Stimulated activated CD8-positive, alpha-beta memory T cell treated with anti-CD3 and anti-CD28 coated beads, Interleukin-7, amount 100 ng/mL, for 24 hours (primary cell): ENCODE measurements around the gene KMT2C.
"Not testable (repeated sequence)": the region's sequence is repeated elsewhere in the genome, so short reads cannot be mapped to it uniquely, and the experiment has no call there.

ENCODE experiments used
- DNase-seq: peaks from one replicate; pipeline ENCODE4 v3.0.0-alpha.2; 2020; ENCODE audit warnings: low read depth

The KMT2C gene

DNA sequence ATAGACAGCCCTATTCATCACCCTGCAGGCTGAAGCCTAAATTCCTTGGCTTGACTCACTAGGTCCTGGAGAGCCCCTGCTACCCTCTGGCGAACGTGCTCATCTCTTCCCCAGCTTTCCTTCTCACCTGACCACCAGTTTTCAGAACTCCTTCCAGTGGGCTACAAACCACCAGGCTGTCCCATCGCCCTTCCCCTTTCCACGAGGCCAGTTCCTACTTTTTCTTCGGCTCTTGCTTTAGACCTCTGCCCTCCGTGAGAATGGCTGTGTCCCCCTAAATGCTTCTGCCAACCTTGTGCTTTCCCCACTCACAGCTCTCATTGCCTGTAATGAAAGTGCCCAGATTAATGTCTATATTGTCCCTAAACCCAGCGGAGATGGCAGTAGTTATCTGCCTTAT lies 5.4 kb upstream of the KMT2C start:
- DNase-seq = not testable (repeated sequence)

DNA sequence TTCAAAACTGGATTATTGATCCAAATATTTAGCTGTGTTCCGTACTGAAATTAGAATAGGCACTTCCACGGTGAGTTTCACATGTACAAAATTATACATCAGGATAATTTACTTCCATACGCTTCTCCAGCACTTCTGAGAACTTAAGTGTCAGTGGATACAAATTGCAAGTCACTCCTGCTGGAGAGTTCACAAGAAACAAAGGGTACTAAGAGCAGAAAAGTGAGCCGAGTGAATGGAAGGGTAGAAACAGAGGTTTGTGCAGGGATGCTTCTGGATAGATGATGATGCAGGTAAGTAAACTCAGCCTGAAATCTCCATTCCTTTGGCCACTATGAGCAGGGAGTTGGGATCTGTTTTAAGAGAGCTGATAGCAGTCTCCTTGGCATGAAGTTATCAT lies 2.2 kb upstream of the KMT2C start:
- DNase-seq = not testable (repeated sequence)

DNA sequence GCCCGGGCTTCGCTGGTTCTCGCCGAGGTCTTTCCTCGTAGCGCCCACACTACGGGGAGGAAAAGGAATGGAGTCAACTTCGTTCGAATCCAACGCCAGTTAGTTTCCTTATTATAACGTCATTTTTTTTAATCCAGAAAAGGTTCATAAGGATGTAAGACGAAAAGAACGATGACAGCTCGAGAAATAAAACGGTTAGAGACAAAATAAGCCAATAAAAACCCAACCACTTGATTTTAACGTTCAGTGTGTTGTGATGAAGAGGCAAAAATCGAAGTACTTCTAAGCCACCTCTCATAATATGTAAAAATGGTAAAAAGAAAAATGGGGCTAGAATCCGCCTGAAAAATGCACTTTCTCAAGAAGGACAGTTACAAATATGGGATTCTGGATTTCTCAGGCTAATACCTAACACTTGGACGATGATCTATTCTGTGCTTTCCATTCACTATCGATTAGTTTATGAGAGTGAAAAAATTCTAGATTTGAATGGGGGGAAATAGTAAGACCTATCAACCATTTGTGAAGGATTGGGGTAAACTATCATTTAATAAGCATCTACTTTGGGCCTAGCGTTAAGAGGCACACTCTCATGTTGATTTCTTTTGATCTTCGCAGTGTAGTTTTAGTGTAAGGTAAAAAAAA lies 1.2 kb upstream of the KMT2C start:
- not testable (repeated sequence) for DNase-seq

DNA sequence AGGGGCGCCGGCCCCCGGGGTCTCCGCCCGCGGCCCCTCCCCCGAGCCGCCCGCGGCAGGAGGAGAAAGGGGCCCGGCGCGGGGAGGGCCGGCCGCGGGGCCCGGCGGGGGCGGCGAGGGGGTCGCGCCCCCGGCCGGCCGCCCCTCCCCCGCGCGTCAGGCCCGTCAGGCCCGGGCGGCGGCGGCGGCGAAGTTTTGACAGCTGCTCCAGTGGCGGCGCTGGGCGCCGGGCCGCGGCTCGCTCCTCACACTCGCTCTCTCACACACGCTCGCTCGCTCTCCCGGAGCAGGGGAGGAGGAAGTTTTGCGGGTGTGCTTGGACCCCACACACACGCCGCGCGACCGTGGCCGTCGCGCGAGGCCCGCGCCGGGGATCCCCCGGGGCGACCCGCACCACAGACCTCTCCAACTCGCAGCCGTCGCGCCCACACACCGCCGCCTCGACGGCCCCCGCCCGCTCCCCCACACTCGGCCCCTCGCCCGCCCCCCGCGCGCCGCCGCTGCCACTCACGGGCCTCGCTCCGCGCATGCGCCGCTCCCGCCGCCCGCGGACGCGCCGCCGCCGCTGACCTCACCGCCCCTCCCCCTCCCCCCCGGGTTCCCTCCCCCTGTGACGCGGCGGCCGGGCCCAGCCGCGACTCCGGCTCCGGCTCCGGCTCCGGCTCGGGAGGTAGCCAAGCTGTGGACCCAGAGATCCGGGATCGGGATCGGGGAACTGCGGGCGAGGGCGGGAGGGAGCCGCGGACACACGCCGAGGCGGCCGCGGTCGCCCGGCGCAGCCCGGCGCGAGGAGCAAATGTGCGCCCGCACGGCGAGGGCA lies 518 bp upstream of the KMT2C start:
- peak; percentile 70 for DNase-seq

DNA sequence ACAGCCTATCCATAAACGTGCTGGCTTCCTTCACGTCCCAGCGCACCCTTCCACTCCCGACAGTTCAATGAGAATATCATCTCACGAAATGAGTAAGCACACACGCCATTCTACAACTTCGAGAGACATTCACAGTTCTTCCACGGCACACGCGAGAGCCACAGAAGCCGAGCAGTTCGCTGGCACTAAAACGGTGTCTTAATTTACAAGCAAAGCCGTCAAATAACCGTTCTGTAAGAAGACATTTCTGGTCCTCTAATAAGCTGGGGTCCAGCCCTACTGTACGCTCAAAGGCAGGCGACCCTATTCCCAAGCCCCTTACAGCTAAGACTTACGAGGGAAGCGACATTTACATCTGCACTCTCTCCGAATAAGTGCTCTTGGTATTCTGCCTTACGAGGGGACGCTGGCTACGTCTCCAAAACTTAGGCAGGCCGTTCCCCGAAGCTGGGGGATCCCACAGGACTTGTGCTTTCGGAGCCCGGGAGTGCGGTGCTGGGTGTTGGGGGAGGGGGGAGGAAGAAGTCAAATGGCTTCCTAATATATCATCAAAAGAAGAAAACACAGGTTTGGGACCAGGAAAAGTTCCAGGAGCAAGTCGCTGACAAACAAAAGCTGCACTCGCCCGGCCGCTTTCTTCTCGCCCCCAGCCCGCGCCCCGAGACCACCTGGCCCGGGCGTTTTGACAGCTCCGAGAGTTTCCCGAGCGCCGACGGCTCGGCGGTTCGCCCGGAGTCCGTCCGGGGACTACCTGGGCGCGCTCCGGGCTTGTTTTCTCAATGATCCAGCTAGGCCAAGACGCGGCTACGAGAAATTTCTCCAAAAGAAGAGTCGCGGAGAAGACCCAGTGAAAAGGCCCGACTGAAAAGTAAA lies 1.1 kb downstream of the KMT2C start:
- DNase-seq = not testable (repeated sequence)

DNA sequence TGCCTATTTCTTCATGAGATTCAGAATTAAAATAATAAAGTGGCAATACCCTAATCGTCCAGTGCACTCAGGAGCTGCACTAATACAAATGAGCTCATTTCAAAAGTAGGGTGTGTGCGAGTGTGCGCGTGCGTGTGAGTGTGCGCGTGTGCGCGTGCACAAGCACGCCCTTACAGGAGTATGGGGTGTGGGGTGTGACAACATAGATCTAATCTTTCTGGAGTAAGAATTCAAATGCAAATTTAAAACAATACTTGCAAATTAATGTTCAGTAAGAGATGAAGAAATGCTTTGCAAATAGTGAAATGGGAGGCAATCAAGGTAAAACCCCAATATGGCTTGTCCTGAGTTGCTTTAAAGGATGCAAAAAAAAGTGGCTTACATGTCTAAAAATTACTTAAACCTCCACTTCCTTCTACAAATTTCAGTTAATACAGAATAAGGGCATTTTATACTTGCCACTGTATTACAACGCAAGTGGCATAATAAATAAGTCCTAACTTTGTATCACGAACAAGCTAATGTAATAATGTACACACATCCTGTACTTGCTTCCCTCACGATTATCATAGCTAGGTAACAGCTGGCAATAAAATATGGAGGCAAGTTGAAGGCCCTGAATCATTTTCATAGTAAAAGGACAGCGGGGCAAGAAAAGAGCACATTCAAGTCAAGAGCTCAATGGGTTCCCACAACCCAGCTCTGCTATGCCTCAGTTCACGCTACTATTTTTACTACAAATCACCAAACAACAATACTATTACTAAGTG lies 1.9 kb downstream of the KMT2C start:
- peak; percentile 23 for DNase-seq

DNA sequence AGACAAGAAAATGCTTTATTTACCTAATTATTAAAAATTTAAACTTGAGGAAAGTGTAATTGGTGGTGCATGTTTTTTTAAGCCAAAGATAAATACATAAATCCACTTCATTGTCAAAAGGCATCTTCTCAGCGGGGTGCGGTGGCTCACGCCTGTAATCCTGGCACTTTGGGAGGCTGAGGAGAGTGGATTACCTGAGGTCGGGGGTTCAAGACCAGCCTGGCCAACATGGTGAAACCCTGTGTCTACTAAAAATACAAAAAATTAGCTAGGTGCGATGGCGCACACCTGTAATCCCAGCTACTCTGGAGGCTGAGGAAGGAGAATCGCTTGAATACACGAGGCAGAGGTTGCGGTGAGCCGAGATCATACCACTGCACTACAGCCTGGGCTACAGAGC lies 3.1 kb downstream of the KMT2C start:
- not testable (repeated sequence) for DNase-seq

DNA sequence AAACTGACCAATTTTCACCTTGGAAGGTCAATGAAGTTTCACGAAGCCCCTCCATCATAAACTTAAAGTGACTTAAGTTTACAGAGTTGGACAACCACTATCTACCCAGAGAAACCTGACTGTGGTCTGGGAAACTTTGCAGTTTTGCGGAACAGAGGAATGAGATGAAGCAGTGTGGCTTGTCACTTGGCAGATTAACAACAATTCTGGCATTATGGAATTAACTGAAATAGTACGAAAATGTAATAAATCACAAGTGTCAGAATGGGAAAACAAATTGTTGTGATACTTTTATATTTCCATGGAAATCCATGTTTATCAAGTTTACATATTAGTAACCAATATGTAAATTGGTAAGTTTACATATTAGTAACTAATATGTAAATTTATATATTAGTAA lies 4.9 kb downstream of the KMT2C start:
- DNase-seq = no peak

DNA sequence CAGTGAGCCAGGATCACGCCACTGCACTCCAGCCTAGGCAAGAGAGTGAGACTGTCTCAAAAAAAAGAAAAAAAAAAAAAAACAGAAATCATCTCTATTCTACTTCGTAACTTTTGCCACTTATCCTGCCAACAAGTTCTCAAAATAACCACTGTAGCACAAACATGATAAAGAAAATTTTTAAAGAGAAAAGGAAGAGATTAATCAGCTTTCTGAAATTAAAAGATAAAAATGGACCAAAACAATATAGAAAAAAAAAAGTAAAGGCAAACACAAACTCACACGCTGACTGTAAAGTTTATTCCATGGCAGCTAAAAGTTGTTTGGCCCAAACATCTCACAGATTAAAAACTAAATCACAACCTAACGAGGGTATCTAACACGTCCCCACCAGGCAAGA lies 5.7 kb downstream of the KMT2C start:
- DNase-seq = not testable (repeated sequence)

DNA sequence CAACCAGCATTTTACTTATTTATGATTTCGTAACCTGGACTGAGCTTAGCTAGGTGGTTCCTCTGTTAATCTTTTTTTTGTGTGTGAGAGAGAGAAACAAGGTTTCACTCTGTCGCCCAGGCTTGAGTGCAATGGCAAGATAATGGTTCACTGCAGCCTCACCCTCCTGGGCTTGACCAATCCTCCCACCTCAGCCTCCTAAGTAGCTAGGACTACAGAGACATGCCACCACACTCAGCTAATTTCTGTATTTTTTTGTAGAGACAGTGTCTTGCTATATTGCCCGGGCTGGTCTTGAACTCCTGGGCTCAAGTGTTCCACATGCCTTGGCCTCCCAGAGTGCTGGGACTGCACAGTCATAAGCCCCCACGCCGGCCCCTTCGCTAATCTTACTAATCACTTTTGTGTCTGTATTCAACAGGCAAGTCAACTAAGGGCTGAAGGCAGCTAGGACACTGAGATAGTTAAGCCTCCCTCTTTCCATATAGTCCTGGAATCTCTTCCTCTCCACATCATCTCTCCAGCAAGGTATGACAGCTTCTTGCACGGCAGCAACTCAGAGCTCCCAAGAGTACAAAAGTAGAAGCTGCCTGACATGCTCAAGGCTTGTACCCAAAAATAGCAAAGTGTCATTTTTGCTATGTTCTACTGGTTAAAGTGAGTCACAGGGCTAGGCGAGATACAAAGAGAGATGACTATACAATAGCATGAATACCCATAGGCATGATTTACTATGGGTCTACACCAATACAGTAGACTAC lies 11.3 kb downstream of the KMT2C start:
- no peak for DNase-seq

DNA sequence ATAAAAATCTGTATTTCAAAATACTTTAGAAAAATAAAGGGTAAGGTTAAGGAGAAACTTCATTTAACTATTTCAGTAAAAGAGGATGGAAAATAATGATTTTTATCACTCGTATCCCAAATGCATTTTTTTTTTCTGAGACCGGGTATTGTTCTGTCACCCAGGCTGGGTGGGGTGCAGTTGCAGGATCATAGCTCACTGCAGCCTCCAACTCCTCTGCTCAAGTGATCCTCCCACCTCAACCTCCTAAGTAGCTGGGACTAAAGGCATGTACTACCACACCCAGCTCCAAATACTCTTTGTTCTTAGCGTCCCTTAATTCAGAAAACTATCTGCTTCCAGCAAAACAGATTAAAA lies 11.8 kb downstream of the KMT2C start:
- DNase-seq = no peak

DNA sequence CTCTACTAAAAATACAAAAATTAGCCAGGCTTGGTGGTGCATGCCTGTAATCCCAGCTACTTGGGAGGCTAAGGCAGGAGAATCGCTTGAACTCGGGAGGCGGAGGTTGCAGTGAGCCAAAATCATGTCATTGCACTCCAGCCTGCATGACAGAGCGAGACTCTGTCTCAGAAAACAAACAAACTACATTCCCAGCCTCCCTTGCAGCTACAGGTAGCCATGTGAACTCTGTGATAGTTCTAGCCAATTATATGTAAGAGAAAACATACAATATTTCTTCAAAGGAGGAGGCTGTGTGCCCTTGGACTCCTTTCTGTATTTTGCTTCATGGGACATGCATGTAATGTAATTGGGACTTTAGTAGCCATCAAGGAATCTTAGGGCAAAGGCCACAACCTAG lies 12.6 kb downstream of the KMT2C start:
- DNase-seq = not testable (repeated sequence)

DNA sequence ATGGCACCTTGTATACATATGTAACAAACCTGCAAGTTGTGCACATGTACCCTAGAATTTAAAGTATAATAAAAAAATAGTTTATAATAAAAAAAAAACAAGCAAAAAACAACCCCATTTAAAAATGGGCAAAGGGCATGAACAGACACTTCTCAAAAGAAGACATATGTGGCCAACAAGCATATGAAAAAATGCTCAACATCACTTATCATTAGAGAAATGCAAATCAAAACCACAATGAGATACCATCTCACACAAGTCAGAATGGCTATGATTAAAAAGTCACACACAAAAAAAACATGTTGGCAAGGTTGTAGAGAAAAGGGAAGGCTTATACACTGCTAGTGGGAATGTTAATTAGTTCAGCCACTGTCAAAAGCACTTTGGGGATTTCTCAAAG lies 14.9 kb downstream of the KMT2C start:
- not testable (repeated sequence) for DNase-seq

DNA sequence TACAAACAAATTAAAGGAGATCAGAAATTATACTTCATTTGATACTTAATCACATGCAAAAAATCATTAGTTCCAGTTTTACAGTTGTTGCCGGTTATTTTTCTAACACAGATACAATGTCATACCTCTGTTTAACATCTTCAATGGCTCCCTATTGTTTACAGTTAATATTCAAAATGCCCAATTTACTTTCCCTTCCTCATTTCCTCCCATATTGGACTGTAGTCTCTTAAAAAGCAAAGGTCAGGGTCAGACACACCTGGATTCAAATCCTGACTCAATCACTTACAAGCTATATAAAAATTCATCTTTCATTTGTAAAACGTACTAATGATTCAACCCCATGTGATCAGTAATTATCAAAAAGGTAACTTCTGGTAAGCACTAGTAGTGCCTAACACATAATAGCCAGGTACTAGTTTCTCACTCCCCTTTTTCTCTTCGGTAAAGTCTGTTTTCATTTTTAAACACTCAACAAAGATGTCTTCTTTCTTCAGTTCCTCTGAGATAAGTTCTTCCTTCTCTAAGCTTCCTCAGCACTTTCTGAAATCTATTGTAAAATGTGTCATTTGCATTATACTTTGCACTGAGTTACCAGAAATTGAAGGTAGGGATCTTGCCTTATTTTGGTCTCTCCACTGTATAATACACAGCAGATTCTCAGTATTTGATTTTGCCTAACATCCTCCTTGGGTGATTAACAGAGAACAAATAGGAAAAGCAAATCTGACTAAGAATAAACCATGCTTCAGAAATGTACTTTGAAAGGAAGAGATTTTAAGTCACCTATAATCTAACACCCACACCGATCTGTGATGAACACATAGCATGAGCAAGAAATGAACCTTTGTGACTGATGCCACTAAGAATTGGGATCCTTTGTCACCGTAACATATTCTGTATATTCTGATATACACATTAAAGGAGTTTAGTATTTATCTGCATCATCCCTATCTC lies 16.1 kb downstream of the KMT2C start:
- DNase-seq = no peak

DNA sequence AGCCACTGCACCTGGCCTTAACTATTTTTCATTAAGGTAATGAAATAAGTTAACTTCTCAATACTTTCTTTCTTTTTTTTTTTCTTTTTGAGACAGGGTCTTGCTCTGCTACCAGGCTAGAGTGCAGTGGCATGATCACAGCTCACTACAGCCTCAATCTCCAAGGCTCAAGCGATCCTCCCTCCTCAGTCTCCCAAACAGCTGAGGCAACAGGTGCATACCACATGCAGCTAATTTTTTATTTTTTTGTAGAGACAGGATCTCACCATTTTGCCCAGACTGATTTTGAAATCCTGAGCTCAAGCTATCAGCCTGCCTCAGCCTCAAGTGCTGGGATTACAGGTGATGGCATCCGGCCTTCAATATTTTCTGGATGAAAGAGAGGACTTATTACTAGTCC lies 21.0 kb downstream of the KMT2C start:
- DNase-seq = no peak

DNA sequence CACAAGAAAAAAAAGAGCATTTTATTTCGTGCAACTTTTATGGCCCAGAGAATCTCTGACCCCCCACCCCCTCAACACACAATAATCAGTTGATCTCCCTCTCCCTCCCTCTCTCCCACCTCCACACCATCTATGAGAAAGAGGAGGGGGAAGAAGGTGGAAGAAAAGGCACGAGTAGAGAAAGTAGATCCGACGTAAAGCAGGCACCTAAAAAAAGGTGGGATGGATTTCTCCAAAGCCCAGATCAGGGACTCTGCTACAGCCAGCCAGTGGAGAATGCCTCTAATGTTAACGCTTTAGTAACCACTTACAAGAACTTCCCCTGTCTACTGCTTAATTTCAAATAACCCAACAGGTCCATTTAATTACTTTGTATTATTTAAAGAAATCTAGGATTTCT lies 24.4 kb downstream of the KMT2C start:
- no peak for DNase-seq

DNA sequence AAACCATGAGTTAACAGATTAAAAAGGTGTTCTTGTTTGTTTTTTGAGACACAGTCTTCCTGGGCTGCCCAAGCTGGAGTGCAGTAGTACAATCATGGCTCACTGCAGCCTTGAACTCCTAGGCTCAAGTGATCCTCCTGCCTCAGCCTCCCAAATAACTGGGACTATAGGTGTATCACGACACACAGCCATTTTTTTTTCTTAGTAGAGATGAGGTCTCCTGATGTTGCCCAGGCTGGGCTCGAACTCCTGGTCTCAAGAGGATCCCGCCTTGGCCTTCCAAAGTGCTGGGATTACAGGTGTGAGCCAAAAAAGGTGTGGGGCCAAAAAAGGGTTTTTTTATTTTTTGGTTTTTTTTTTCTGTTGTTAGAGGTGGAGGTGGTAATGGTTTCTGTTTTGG lies 29.3 kb downstream of the KMT2C start:
- no peak for DNase-seq

DNA sequence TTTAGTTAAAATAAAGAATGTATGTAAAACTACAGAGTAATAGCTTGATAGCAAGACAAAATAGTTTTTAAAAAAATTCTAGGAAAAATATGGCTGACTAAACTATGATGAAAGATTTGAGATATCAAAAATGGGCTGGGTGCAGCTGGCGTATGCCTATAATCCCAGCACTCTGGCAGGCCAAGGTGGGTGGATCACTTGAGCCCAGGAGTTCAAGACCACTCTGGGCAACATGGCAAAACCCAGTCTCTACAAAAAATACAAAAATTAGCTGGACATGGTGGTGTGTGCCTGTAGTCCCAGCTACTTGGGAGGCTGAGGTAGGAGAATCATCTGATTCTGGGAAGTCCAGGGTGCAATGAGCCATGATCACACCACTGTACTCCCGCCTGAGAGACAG lies 29.8 kb downstream of the KMT2C start:
- not testable (repeated sequence) for DNase-seq

DNA sequence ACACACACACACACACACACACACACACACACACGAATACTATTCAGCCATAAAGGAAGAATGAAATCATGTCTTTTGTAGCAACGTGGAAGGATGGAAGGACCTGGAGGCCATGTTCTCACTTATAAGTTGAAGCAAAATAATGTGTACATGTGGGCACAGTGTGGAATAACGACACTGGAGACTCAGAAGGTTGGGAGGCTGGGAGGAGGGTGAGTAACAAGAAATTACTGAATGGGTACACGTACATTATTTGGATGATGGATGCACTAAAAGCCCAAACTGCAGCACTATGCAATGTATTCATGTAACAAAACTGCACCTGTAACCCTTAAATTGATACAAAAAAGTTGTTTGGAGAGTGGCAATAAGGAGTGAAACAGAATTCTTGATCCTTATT lies 32.1 kb downstream of the KMT2C start:
- no peak for DNase-seq
